ENCODE data around the gene PLCB3. TPM values are rescaled to one million over a fixed set of nuclear protein-coding genes. Genes with fewer than 3 reads are reported as not detected.
A peak's percentile ranks its signal among the peaks of the same experiment; 100 is the strongest.

The PLCB3 gene
- total and polyA plus RNA-seq, 2 experiments from 2014 or later: 28.1 to 103 TPM

DNA sequence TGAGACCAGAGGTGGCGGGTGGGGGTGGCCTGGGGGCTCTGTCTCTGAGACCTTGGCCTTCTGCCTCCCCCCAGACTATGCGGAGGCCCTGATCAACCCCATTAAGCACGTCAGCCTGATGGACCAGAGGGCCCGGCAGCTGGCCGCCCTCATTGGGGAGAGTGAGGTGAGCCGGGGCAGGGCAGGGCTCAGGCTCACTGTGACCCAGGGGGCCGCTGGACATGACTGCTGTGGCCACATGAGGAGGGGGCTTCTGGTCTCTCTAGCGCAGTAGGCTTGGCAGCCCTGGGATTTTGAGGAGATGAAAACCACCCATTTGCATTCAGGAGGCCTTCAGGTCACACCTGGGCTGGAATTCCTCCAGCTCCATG, 12.6 kb downstream of the PLCB3 start:
- DNase-seq (ENCODE audit: low spot score) (no peak), ATAC-seq (no peak)
- no peaks in the 10 kb centered on the region for H3K27me3 ChIP-seq (ENCODE audit: insufficient read depth)
- H3K4me1 ChIP-seq (ENCODE audit: insufficient read depth): 0 out of 2 replicates have a peak, but pooled peaks cover 8% of the 10 kb centered on the region
- H3K4me3 Mint-ChIP-seq: no peak overlapping the region
- no peak overlapping the region for H3K27ac Mint-ChIP-seq
- H3K9me3 Mint-ChIP-seq: no peaks in the 10 kb centered on the region; the same call in 2 of the 3 replicates
- H2AFZ ChIP-seq: no peak overlapping the region
- peaks cover 10% of the 10 kb centered on the region for H3K27me3 Mint-ChIP-seq (ENCODE audit: insufficient read depth, low read depth, poor library complexity)
- no peaks in the 10 kb centered on the region for H3K9me2 ChIP-seq (ENCODE audit: insufficient read depth)
- peaks cover 17% of the 10 kb centered on the region for H3K4me1 Mint-ChIP-seq
- H3F3A ChIP-seq (replicated peaks; ENCODE audit: low read depth): peaks cover 12% of the 10 kb centered on the region; the same call in 1 of the 2 replicates
- peaks cover 6% of the 10 kb centered on the region for H3K36me3 ChIP-seq (ENCODE audit: insufficient read depth)
- 0 out of 2 replicates have a peak overlapping the region, but pooled peaks have one; percentile 32 for H3K27ac ChIP-seq (ENCODE audit: low read depth)
- H3K79me2 ChIP-seq (replicated peaks; ENCODE audit: insufficient read depth): no peaks in the 10 kb centered on the region
- no peak overlapping the region for H3K4me2 ChIP-seq
- peaks cover 72% of the 10 kb centered on the region for H3K36me3 Mint-ChIP-seq (ENCODE audit: low read depth)
- no peak for TF ChIP-seq STAT1 (IDR thresholded peaks at IDR 0.05; ENCODE audit: unreplicated experiment)
- TF ChIP-seq, protein P1, sequence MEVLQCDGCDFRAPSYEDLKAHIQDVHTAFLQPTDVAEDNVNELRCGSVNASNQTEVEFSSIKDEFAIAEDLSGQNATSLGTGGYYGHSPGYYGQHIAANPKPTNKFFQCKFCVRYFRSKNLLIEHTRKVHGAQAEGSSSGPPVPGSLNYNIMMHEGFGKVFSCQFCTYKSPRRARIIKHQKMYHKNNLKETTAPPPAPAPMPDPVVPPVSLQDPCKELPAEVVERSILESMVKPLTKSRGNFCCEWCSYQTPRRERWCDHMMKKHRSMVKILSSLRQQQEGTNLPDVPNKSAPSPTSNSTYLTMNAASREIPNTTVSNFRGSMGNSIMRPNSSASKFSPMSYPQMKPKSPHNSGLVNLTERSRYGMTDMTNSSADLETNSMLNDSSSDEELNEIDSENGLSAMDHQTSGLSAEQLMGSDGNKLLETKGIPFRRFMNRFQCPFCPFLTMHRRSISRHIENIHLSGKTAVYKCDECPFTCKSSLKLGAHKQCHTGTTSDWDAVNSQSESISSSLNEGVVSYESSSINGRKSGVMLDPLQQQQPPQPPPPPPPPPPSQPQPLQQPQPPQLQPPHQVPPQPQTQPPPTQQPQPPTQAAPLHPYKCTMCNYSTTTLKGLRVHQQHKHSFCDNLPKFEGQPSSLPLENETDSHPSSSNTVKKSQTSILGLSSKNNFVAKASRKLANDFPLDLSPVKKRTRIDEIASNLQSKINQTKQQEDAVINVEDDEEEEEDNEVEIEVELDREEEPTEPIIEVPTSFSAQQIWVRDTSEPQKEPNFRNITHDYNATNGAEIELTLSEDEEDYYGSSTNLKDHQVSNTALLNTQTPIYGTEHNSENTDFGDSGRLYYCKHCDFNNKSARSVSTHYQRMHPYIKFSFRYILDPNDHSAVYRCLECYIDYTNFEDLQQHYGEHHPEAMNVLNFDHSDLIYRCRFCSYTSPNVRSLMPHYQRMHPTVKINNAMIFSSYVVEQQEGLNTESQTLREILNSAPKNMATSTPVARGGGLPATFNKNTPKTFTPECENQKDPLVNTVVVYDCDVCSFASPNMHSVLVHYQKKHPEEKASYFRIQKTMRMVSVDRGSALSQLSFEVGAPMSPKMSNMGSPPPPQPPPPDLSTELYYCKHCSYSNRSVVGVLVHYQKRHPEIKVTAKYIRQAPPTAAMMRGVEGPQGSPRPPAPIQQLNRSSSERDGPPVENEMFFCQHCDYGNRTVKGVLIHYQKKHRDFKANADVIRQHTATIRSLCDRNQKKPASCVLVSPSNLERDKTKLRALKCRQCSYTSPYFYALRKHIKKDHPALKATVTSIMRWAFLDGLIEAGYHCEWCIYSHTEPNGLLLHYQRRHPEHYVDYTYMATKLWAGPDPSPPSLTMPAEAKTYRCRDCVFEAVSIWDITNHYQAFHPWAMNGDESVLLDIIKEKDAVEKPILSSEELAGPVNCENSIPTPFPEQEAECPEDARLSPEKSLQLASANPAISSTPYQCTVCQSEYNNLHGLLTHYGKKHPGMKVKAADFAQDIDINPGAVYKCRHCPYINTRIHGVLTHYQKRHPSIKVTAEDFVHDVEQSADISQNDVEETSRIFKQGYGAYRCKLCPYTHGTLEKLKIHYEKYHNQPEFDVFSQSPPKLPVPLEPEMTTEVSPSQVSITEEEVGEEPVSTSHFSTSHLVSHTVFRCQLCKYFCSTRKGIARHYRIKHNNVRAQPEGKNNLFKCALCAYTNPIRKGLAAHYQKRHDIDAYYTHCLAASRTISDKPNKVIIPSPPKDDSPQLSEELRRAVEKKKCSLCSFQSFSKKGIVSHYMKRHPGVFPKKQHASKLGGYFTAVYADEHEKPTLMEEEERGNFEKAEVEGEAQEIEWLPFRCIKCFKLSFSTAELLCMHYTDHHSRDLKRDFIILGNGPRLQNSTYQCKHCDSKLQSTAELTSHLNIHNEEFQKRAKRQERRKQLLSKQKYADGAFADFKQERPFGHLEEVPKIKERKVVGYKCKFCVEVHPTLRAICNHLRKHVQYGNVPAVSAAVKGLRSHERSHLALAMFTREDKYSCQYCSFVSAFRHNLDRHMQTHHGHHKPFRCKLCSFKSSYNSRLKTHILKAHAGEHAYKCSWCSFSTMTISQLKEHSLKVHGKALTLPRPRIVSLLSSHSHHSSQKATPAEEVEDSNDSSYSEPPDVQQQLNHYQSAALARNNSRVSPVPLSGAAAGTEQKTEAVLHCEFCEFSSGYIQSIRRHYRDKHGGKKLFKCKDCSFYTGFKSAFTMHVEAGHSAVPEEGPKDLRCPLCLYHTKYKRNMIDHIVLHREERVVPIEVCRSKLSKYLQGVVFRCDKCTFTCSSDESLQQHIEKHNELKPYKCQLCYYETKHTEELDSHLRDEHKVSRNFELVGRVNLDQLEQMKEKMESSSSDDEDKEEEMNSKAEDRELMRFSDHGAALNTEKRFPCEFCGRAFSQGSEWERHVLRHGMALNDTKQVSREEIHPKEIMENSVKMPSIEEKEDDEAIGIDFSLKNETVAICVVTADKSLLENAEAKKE (CRISPR knock-in tag; IDR thresholded peaks at IDR 0.05): no peak
- no peak for TF ChIP-seq EZH2 (IDR thresholded peaks at IDR 0.05; ENCODE audit: low read depth, unreplicated experiment)
- no peak for TF ChIP-seq POLR2AphosphoS5 (IDR thresholded peaks at IDR 0.05; ENCODE audit: low read depth)
- no peak for TF ChIP-seq CREB1 (CRISPR knock-in tag; IDR thresholded peaks at IDR 0.05; ENCODE audit: low read depth)
- TF ChIP-seq, protein P2, sequence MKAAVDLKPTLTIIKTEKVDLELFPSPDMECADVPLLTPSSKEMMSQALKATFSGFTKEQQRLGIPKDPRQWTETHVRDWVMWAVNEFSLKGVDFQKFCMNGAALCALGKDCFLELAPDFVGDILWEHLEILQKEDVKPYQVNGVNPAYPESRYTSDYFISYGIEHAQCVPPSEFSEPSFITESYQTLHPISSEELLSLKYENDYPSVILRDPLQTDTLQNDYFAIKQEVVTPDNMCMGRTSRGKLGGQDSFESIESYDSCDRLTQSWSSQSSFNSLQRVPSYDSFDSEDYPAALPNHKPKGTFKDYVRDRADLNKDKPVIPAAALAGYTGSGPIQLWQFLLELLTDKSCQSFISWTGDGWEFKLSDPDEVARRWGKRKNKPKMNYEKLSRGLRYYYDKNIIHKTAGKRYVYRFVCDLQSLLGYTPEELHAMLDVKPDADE (IDR thresholded peaks at IDR 0.05): no peak
- TF ChIP-seq CTCF (conservative IDR thresholded peaks at IDR 0.05; ENCODE audit: low read depth in 2 of 2): no peak
- TF ChIP-seq NANOG (IDR thresholded peaks at IDR 0.05; ENCODE audit: borderline replicate concordance): no peak
- TF ChIP-seq ZNF331 (CRISPR knock-in tag; IDR thresholded peaks at IDR 0.05; ENCODE audit: low read depth): no peak
- TF ChIP-seq ZNF114 (CRISPR knock-in tag; IDR thresholded peaks at IDR 0.05): no peak
- no peak for TF ChIP-seq JUNB (IDR thresholded peaks at IDR 0.05; ENCODE audit: unreplicated experiment)
- no peak for TF ChIP-seq EZH2phosphoT487 (IDR thresholded peaks at IDR 0.05; ENCODE audit: unreplicated experiment)
- TF ChIP-seq, protein P3, sequence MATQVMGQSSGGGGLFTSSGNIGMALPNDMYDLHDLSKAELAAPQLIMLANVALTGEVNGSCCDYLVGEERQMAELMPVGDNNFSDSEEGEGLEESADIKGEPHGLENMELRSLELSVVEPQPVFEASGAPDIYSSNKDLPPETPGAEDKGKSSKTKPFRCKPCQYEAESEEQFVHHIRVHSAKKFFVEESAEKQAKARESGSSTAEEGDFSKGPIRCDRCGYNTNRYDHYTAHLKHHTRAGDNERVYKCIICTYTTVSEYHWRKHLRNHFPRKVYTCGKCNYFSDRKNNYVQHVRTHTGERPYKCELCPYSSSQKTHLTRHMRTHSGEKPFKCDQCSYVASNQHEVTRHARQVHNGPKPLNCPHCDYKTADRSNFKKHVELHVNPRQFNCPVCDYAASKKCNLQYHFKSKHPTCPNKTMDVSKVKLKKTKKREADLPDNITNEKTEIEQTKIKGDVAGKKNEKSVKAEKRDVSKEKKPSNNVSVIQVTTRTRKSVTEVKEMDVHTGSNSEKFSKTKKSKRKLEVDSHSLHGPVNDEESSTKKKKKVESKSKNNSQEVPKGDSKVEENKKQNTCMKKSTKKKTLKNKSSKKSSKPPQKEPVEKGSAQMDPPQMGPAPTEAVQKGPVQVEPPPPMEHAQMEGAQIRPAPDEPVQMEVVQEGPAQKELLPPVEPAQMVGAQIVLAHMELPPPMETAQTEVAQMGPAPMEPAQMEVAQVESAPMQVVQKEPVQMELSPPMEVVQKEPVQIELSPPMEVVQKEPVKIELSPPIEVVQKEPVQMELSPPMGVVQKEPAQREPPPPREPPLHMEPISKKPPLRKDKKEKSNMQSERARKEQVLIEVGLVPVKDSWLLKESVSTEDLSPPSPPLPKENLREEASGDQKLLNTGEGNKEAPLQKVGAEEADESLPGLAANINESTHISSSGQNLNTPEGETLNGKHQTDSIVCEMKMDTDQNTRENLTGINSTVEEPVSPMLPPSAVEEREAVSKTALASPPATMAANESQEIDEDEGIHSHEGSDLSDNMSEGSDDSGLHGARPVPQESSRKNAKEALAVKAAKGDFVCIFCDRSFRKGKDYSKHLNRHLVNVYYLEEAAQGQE (IDR thresholded peaks at IDR 0.05; ENCODE audit: unreplicated experiment): no peak
- 0 out of 2 replicates have a peak, but pooled peaks cover 4% of the 10 kb centered on the region for H4K20me1 ChIP-seq (replicated peaks; ENCODE audit: insufficient read depth)
- H3K4me3 ChIP-seq: no peak overlapping the region
